HFF-Myc (cell line): Measurements from ENCODE around the gene CUBN.

Experiments
- DNase-seq: peaks from one replicate; pipeline ENCODE4 v3.0.0-alpha.2; 2011; ENCODE audit warnings: low read depth; ENCODE audit errors: extremely low read depth
- H3K4me3 ChIP-seq: replicated peaks from 2 replicates; pipeline ENCODE4 v1.5.1; 2011; ENCODE audit warnings: low read depth, mild to moderate bottlenecking, control low read depth, low read length
- CTCF ChIP-seq: IDR thresholded peaks from 2 replicates; pipeline ENCODE4 v1.5.1; 2012; ENCODE audit warnings: mild to moderate bottlenecking, low read depth, low read length, control low read depth; ENCODE audit errors: missing control alignments

CUBN gene

GRCh38 chr10:16952080-16952479 lies 177.5 kb downstream of the CUBN start:
- TF ChIP-seq CTCF = no peak
- DNase-seq = no peak
- no peak overlapping the region for H3K4me3 ChIP-seq

DNA sequence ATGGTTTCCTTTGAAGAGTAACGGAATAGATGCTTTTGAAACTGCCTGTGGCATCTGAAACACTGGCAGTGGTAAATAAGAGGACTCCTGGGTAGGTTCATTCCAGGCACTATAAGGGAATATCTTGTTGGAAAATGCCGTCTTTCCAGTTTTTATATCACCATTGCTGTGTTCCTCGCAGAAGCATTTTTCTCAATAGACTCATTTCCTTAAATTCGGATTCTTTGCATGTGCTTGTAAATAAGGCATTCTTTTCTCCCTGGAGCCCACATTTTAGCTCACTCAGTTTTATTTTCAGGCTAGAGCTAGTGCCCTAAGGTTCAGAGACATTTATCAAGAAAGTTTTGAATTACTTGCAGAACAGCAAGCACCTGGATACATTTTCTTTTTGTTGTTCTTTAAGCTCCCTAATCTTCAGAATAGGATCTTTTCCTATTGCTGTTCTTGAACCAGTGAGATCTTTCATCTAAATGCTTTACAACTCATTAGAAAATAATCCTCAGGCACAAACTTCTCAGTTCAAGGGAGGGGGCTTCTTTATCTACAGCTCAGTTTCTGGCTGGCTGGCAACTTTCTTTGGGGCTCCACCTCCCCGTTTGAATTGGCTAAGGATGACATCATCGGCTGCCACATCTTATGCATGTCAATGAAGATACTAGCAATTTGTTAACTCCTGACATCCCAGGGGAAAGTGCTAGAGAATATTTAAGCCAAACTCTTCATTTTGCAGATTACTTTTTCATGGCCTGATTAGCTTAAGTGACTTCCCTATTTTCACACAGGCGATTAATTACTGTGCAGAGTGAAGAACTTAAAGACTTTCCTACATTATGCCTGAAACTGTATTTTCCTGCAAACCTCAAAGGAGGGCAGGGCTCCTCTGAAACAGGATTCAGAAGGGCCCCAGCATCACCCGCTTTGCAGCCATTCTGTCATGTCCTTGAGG lies 178.7 kb downstream of the CUBN start:
- DNase-seq = no peak
- no peak overlapping the region for H3K4me3 ChIP-seq
- TF ChIP-seq CTCF = no peak

GRCh38 chr10:16949816-16950215 lies 179.8 kb downstream of the CUBN start:
- TF ChIP-seq CTCF = no peak
- no peak for DNase-seq
- H3K4me3 ChIP-seq = no peak overlapping the region

DNA sequence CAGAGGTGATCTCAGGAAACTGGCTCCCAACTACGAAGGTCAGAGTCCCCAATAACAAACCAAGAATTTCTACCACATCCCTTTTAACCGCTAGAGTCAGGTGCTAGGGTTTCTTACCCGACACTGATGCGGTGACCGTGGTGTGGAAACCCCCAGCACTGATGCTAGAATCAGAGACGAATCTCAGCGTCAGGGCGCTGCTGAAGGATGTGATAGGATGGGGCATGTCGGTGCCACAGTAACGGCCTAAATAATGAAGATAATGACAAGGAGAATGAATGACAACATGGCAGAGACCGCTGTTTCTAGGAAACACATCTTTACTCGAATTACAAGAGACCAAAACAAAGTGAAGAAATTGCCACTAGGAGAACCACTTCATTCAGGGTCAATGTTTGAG lies 181.2 kb downstream of the CUBN start:
- no peak overlapping the region for H3K4me3 ChIP-seq
- TF ChIP-seq CTCF = no peak
- DNase-seq = no peak

- no peak for TF ChIP-seq CTCF
- no peak overlapping the region for H3K4me3 ChIP-seq
- DNase-seq = no peak
Observed at GRCh38 chr10:16947069-16947468, 182.5 kb downstream of the CUBN start.

- no peak for DNase-seq
- no peak for TF ChIP-seq CTCF
- H3K4me3 ChIP-seq = no peak overlapping the region
Observed at GRCh38 chr10:16945593-16945992, 184.0 kb downstream of the CUBN start.
